GM12872 (cell line): ENCODE results near the gene MIS18A.

Experiments
- TF ChIP-seq, protein P1 (sequence below): IDR thresholded peaks from 3 replicates; pipeline ENCODE4 v1.5.1; 2011; ENCODE audit warnings: low read depth, mild to moderate bottlenecking, low read length, moderate library complexity; ENCODE audit not compliant: insufficient read depth

MIS18A gene

DNA sequence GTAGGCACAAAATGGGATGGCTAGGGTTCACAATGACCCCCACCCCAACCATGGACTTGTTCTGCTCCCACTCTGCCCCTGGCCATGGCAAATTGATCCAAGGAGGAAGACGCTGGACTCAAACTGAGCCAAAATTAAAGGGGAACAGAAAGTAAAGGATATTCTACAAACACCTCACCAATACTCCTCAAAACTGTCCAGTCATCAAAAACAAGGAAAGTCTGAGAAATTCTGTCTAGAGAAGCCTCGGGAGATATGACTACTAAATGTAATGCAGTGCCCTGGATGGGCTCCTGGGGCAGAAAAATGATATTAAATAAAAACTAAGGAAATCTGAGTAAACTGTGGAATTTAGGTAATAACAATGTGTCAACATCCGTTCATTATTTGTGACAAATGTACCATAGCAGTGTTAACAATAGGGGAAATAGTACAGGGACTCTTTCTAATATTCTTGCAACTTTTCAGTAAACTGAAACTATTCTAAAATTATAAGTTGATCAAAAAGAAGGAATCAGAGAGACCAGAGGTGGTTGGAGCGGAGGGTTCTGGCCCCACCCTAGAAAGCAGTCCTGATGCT, 45.0 kb downstream of the MIS18A start:
- TF ChIP-seq, protein P1, sequence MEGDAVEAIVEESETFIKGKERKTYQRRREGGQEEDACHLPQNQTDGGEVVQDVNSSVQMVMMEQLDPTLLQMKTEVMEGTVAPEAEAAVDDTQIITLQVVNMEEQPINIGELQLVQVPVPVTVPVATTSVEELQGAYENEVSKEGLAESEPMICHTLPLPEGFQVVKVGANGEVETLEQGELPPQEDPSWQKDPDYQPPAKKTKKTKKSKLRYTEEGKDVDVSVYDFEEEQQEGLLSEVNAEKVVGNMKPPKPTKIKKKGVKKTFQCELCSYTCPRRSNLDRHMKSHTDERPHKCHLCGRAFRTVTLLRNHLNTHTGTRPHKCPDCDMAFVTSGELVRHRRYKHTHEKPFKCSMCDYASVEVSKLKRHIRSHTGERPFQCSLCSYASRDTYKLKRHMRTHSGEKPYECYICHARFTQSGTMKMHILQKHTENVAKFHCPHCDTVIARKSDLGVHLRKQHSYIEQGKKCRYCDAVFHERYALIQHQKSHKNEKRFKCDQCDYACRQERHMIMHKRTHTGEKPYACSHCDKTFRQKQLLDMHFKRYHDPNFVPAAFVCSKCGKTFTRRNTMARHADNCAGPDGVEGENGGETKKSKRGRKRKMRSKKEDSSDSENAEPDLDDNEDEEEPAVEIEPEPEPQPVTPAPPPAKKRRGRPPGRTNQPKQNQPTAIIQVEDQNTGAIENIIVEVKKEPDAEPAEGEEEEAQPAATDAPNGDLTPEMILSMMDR = no peak

DNA sequence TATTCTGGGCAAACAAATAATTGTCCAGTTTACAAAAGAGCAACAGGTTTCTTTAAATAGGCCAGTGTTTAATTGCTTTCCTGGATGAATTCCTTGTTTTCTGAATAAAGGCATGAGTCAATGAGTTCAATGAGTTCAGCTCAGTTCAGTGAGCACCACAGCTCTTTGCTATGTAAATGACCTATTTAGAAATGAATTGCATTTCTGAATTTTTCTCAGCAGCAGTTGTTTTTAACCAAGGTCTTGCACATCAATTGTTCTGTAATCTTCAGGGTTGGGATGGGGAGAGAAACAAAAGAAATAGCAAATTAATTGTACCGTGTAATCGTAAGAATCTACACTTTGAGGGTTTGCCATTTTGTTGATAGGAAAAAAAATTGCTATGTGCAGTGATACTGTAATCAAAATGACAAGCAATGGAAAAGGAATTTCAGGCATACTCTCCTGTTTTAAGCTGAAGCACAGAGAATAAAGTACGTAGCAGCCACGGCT, 45.7 kb downstream of the MIS18A start:
- TF ChIP-seq, protein P1 = no peak

DNA sequence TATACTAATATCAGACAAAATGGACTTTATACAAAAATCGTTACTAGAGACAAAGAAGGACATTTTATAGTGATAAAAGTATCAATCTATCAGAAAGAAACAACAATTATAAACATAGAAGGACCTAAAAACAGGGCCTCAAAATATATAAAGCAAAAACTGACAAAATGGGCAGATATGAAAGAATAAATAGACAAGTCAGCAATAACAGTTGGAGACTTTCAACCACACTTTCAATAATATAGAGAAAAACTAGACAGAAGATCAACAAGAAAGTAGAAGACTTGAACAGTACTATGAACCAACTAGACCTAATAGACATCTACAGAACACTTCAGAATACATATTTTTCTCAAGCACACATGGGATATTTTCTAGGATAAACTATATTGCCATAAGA, 52.4 kb downstream of the MIS18A start:
- TF ChIP-seq, protein P1 = no peak
